ENCODE measurements around the gene LRMDA. TPM values are rescaled to one million over a fixed set of nuclear protein-coding genes. Genes with fewer than 3 reads are reported as not detected.

Gene LRMDA
- total RNA-seq, 1 experiment from 2014 or later: not detected

- DNase-seq (ENCODE audit: low spot score): no peak
- Histone ChIP-seq H3K4me3 (ENCODE audit: low read depth, low read length, poor library complexity, severe bottlenecking) (no peak overlapping the region), H3K27me3 (replicated peaks; ENCODE audit: insufficient read depth, low read depth, low read length, poor library complexity) (peaks cover 23% of the 10 kb centered on the region), H3K9me3 (ENCODE audit: low read depth, low read length, poor library complexity, severe bottlenecking) (no peaks in the 10 kb centered on the region), H3K27ac (ENCODE audit: low read depth, low read length, poor library complexity, severe bottlenecking) (no peak overlapping the region), H3K36me3 (ENCODE audit: insufficient read depth, low read length, poor library complexity, severe bottlenecking) (no peaks in the 10 kb centered on the region), H3K4me1 (ENCODE audit: insufficient read depth, low read length, poor library complexity, severe bottlenecking) (no peaks in the 10 kb centered on the region)
- POLR2A ChIA-PET (ENCODE audit: low non-redundant PET): no interaction called here
- CTCF ChIA-PET: no interaction called here
- no peak for TF ChIP-seq EZH2 (IDR thresholded peaks at IDR 0.05; ENCODE audit: borderline replicate concordance, low read depth, low read length, poor library complexity, severe bottlenecking)
- TF ChIP-seq CTCF (conservative IDR thresholded peaks at IDR 0.05; ENCODE audit: low read depth, low read length): no peak
- intact Hi-C loops (cut with micrococcal nuclease; ENCODE audit: unreplicated experiment): no loop called here
- BruUV-seq (replicated peaks): no TSS peak
Measured at GRCh38 chr10:76318211-76318610, 886.8 kb downstream of the LRMDA start.

- Histone ChIP-seq H3K9me3 (ENCODE audit: low read depth, low read length, poor library complexity, severe bottlenecking) (no peaks in the 10 kb centered on the region), H3K4me1 (ENCODE audit: insufficient read depth, low read length, poor library complexity, severe bottlenecking) (no peaks in the 10 kb centered on the region), H3K4me3 (ENCODE audit: low read depth, low read length, poor library complexity, severe bottlenecking) (no peak overlapping the region), H3K36me3 (ENCODE audit: insufficient read depth, low read length, poor library complexity, severe bottlenecking) (no peaks in the 10 kb centered on the region), H3K27ac (ENCODE audit: low read depth, low read length, poor library complexity, severe bottlenecking) (no peak overlapping the region), H3K27me3 (replicated peaks; ENCODE audit: insufficient read depth, low read depth, low read length, poor library complexity) (peaks cover 17% of the 10 kb centered on the region)
- ChIA-PET POLR2A (ENCODE audit: low non-redundant PET) (no interaction called here), CTCF (no interaction called here)
- intact Hi-C loops (cut with micrococcal nuclease; ENCODE audit: unreplicated experiment): no loop called here
- no peak for DNase-seq (ENCODE audit: low spot score)
- no peak for TF ChIP-seq CTCF (conservative IDR thresholded peaks at IDR 0.05; ENCODE audit: low read depth, low read length)
- no peak for TF ChIP-seq EZH2 (IDR thresholded peaks at IDR 0.05; ENCODE audit: borderline replicate concordance, low read depth, low read length, poor library complexity, severe bottlenecking)
- BruUV-seq (replicated peaks): no TSS peak
Measured at GRCh38 chr10:76319661-76320060, 888.2 kb downstream of the LRMDA start.

GRCh38 chr10:76324283-76324682, 892.9 kb downstream of the LRMDA start:
- Histone ChIP-seq H3K36me3 (ENCODE audit: insufficient read depth, low read length, poor library complexity, severe bottlenecking) (no peaks in the 10 kb centered on the region), H3K4me1 (ENCODE audit: insufficient read depth, low read length, poor library complexity, severe bottlenecking) (no peaks in the 10 kb centered on the region), H3K9me3 (ENCODE audit: low read depth, low read length, poor library complexity, severe bottlenecking) (no peaks in the 10 kb centered on the region), H3K27me3 (replicated peaks; ENCODE audit: insufficient read depth, low read depth, low read length, poor library complexity) (peaks cover 31% of the 10 kb centered on the region), H3K27ac (ENCODE audit: low read depth, low read length, poor library complexity, severe bottlenecking) (no peak overlapping the region), H3K4me3 (ENCODE audit: low read depth, low read length, poor library complexity, severe bottlenecking) (no peak overlapping the region)
- intact Hi-C loops (cut with micrococcal nuclease; ENCODE audit: unreplicated experiment): no loop called here
- POLR2A ChIA-PET (ENCODE audit: low non-redundant PET): no interaction called here
- DNase-seq (ENCODE audit: low spot score): no peak
- TF ChIP-seq CTCF (conservative IDR thresholded peaks at IDR 0.05; ENCODE audit: low read depth, low read length) (no peak), EZH2 (IDR thresholded peaks at IDR 0.05; ENCODE audit: borderline replicate concordance, low read depth, low read length, poor library complexity, severe bottlenecking) (no peak)
- no TSS peak for BruUV-seq (replicated peaks)
- CTCF ChIA-PET: no interaction called here
